HEK293T (cell line): Measurements from ENCODE around the gene DNAJC28.

Experiments used
- ARNT ChIP-seq: fragments of 450-650 bp; IDR thresholded peaks from 2 replicates; pipeline ENCODE4 v1.6.1; 2017; ENCODE audit warnings: mild to moderate bottlenecking
- BHLHE40 ChIP-seq: fragments of 450-650 bp; IDR thresholded peaks from 2 replicates; pipeline ENCODE4 v1.6.1; 2016; ENCODE audit warnings: mild to moderate bottlenecking, moderate library complexity, borderline replicate concordance
- CTBP1 ChIP-seq: fragments of 450-650 bp; IDR thresholded peaks from 2 replicates; pipeline ENCODE4 v1.6.1; 2016; ENCODE audit warnings: borderline replicate concordance
- ELF4 ChIP-seq: fragments of 450-650 bp; IDR thresholded peaks from 2 replicates; pipeline ENCODE4 v1.6.1; 2017; ENCODE audit warnings: antibody characterized with exemption
- FOXA1 ChIP-seq: fragments of 450-650 bp; IDR thresholded peaks from 2 replicates; pipeline ENCODE4 v1.6.1; 2016; ENCODE audit warnings: mild to moderate bottlenecking
- FOXK2 ChIP-seq: fragments of 450-650 bp; IDR thresholded peaks from 2 replicates; pipeline ENCODE4 v1.6.1; 2016; ENCODE audit warnings: mild to moderate bottlenecking
- HDGF ChIP-seq: fragments of 450-650 bp; IDR thresholded peaks from 2 replicates; pipeline ENCODE4 v1.6.1; 2017; ENCODE audit warnings: antibody characterized with exemption, borderline replicate concordance
- NFRKB ChIP-seq: fragments of 450-650 bp; IDR thresholded peaks from 2 replicates; pipeline ENCODE4 v1.6.1; 2016; ENCODE audit warnings: mild to moderate bottlenecking, moderate library complexity
- SP1 ChIP-seq: fragments of 450-650 bp; IDR thresholded peaks from 2 replicates; pipeline ENCODE4 v1.6.1; 2017
- SUZ12 ChIP-seq: fragments of 450-650 bp; IDR thresholded peaks from 2 replicates; pipeline ENCODE4 v1.6.1; 2016; ENCODE audit warnings: mild to moderate bottlenecking
- TARDBP ChIP-seq: fragments of 450-650 bp; IDR thresholded peaks from 2 replicates; pipeline ENCODE4 v1.6.1; 2016
- ZNF384 ChIP-seq: fragments of 450-650 bp; IDR thresholded peaks from 2 replicates; pipeline ENCODE4 v1.6.1; 2016
- TF ChIP-seq, protein P1 (sequence below): fragments of 450-650 bp; IDR thresholded peaks from 2 replicates; pipeline ENCODE4 v1.6.1; 2016

DNA sequence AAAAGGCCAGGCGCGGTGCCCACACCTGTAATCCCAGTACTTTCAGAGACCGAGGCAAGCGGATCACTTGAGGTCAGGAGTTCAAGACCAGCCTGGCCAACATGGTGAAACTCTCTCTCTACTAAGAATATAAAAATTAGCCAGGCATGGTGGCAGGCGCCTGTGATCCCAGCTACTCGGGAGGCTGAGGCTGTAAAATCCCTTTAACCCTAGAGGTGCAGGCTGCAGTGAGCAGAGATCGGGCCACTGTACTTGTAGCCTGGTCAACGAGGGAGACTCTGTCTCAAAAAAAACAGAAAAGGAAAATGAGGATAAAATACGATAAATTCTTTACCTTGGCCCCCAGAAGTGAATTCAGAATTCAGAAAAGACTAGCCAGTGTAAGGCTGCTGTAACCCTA, 13.3 kb downstream of the DNAJC28 start:
- no peak for TF ChIP-seq ARNT
- TF ChIP-seq SP1: no peak
- TF ChIP-seq ELF4: no peak
- no peak for TF ChIP-seq HDGF
- TF ChIP-seq CTBP1: no peak
- TF ChIP-seq ZNF384: no peak
- no peak for TF ChIP-seq NFRKB
- no peak for TF ChIP-seq FOXK2
- no peak for TF ChIP-seq FOXA1
- TF ChIP-seq TARDBP: no peak
- TF ChIP-seq, protein P1, sequence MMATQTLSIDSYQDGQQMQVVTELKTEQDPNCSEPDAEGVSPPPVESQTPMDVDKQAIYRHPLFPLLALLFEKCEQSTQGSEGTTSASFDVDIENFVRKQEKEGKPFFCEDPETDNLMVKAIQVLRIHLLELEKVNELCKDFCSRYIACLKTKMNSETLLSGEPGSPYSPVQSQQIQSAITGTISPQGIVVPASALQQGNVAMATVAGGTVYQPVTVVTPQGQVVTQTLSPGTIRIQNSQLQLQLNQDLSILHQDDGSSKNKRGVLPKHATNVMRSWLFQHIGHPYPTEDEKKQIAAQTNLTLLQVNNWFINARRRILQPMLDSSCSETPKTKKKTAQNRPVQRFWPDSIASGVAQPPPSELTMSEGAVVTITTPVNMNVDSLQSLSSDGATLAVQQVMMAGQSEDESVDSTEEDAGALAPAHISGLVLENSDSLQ: no peak
- no peak for TF ChIP-seq SUZ12
- TF ChIP-seq BHLHE40: no peak
